DOHH2 (cell line): ENCODE measurements around the gene DENND1A.

ENCODE experiments used
- H3F3A ChIP-seq: fragments of 200-600 bp; sonication (generic), shearing (Covaris generic); 2 replicates; pipeline ENCODE4 v1.6.0; 2016; ENCODE audit warnings: antibody characterized with exemption, mild to moderate bottlenecking; ENCODE audit not compliant: control insufficient read depth, insufficient read depth
- H3K27ac ChIP-seq: fragments of 200-600 bp; sonication (generic); 2 replicates; pipeline ENCODE4 v1.5.1; 2014; ENCODE audit warnings: low read depth, mild to moderate bottlenecking, low read length, moderate library complexity
- H3K27me3 ChIP-seq: fragments of 200-600 bp; sonication (generic); 2 replicates; pipeline ENCODE4 v1.6.1; 2014; ENCODE audit warnings: mild to moderate bottlenecking, low read length, mixed read lengths; ENCODE audit not compliant: control insufficient read depth
- H3K36me3 ChIP-seq: fragments of 200-600 bp; sonication (generic); 2 replicates; pipeline ENCODE4 v1.6.1; 2014; ENCODE audit warnings: mild to moderate bottlenecking, low read length, moderate library complexity, mixed read lengths; ENCODE audit not compliant: control insufficient read depth
- H3K4me1 ChIP-seq: fragments of 200-600 bp; sonication (generic); 2 replicates; pipeline ENCODE4 v1.6.1; 2014; ENCODE audit warnings: mild to moderate bottlenecking, low read length, mixed read lengths; ENCODE audit not compliant: control insufficient read depth
- H3K4me2 ChIP-seq: fragments of 200-600 bp; sonication (generic); 2 replicates; pipeline ENCODE4 v1.6.0; 2014; ENCODE audit warnings: mild to moderate bottlenecking, low read length, moderate library complexity
- H3K4me3 ChIP-seq: fragments of 200-600 bp; sonication (generic); 2 replicates; pipeline ENCODE4 v1.5.1; 2014; ENCODE audit warnings: mild to moderate bottlenecking, low read length, mixed read lengths
- H3K79me2 ChIP-seq: fragments of 200-600 bp; sonication (generic); 2 replicates; pipeline ENCODE4 v1.6.1; 2014; ENCODE audit warnings: mild to moderate bottlenecking, low read length, mixed read lengths; ENCODE audit not compliant: control insufficient read depth
- H3K9me2 ChIP-seq: fragments of 200-600 bp; sonication (generic); replicated peaks from 2 replicates; pipeline ENCODE4 v1.6.1; 2014; ENCODE audit warnings: mild to moderate bottlenecking, low read length, mixed read lengths; ENCODE audit not compliant: control insufficient read depth
- H3K9me3 ChIP-seq: fragments of 200-600 bp; sonication (generic); 2 replicates; pipeline ENCODE4 v1.6.1; 2014; ENCODE audit warnings: antibody characterized with exemption, low read length, mixed read lengths; ENCODE audit not compliant: control insufficient read depth, insufficient read depth
- H4K20me1 ChIP-seq: fragments of 200-600 bp; sonication (generic); 2 replicates; pipeline ENCODE4 v1.6.0; 2014; ENCODE audit warnings: low read depth, mild to moderate bottlenecking, antibody characterized with exemption, low read length, moderate library complexity; ENCODE audit not compliant: control insufficient read depth, insufficient read depth
- EZH2phosphoT487 ChIP-seq: fragments of 200-600 bp; sonication (generic); IDR thresholded peaks from 2 replicates; pipeline ENCODE4 v1.6.1; 2017; ENCODE audit warnings: borderline replicate concordance, mild to moderate bottlenecking, antibody characterized with exemption, low read length, moderate library complexity, mixed read lengths
- TF ChIP-seq, protein P1 (sequence below): fragments of 200-600 bp; sonication (generic); IDR thresholded peaks from one replicate; pipeline ENCODE4 v1.5.1; 2014; ENCODE audit warnings: antibody characterized with exemption, mild to moderate bottlenecking, low read depth, low read length; ENCODE audit not compliant: poor library complexity, severe bottlenecking

Gene DENND1A

DNA sequence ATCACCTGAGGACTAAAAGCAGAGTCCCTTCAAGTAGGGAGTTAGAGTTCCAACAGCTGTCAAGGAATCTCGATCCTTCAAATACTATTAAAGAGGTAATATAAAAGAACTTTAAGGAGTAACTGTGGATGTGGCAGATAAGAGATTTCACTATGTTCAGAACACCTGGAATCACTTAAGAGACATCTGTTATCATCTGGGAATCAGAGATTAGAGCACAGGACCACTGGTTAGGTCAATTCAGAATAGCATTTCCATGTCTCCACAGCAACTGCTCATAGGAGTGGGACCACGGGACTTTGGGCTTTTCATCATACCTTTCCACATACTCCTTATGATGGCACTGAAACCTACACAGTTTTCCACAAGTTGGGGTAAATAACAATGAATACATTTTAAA lies 216.6 kb downstream of the DENND1A start:
- TF ChIP-seq EZH2phosphoT487: no peak
- TF ChIP-seq, protein P1, sequence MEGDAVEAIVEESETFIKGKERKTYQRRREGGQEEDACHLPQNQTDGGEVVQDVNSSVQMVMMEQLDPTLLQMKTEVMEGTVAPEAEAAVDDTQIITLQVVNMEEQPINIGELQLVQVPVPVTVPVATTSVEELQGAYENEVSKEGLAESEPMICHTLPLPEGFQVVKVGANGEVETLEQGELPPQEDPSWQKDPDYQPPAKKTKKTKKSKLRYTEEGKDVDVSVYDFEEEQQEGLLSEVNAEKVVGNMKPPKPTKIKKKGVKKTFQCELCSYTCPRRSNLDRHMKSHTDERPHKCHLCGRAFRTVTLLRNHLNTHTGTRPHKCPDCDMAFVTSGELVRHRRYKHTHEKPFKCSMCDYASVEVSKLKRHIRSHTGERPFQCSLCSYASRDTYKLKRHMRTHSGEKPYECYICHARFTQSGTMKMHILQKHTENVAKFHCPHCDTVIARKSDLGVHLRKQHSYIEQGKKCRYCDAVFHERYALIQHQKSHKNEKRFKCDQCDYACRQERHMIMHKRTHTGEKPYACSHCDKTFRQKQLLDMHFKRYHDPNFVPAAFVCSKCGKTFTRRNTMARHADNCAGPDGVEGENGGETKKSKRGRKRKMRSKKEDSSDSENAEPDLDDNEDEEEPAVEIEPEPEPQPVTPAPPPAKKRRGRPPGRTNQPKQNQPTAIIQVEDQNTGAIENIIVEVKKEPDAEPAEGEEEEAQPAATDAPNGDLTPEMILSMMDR: no peak
- Histone ChIP-seq H3K36me3 (no peaks in the 10 kb centered on the region), H4K20me1 (no peaks in the 10 kb centered on the region), H3K4me1 (peaks cover 3% of the 10 kb centered on the region; the same call in 1 of the 2 replicates), H3F3A (no peaks in the 10 kb centered on the region), H3K9me2 (no peaks in the 10 kb centered on the region), H3K4me2 (no peak overlapping the region), H3K9me3 (no peaks in the 10 kb centered on the region), H3K79me2 (no peaks in the 10 kb centered on the region), H3K27ac (no peak overlapping the region), H3K4me3 (no peak overlapping the region), H3K27me3 (no peaks in the 10 kb centered on the region)

DNA sequence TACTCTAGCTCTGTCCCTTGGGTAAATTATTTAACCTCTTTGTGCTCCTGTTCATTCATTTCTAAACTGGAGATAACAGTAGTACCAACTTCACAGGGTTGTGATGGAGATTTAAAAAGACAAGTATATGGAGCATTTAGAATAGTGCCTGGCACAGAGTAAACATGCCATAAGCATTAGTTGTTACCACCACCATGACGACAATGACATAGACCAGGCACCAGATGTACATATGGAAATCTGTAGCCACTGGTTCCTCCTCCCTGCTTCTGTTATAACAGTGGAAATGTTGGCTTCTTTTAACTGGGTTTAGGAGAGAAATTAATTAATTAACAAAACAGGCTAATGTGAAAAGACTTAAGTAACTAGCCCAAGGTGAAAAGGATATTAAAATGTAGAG lies 217.5 kb downstream of the DENND1A start:
- H3K36me3 ChIP-seq: no peaks in the 10 kb centered on the region
- no peaks in the 10 kb centered on the region for H4K20me1 ChIP-seq
- H3K79me2 ChIP-seq: no peaks in the 10 kb centered on the region
- H3K9me2 ChIP-seq: no peaks in the 10 kb centered on the region
- no peak overlapping the region for H3K27ac ChIP-seq
- TF ChIP-seq EZH2phosphoT487: no peak
- H3K4me2 ChIP-seq: no peak overlapping the region
- H3K27me3 ChIP-seq: no peaks in the 10 kb centered on the region
- no peaks in the 10 kb centered on the region for H3F3A ChIP-seq
- H3K9me3 ChIP-seq: no peaks in the 10 kb centered on the region
- peaks cover 3% of the 10 kb centered on the region; the same call in 1 of the 2 replicates for H3K4me1 ChIP-seq
- H3K4me3 ChIP-seq: no peak overlapping the region

DNA sequence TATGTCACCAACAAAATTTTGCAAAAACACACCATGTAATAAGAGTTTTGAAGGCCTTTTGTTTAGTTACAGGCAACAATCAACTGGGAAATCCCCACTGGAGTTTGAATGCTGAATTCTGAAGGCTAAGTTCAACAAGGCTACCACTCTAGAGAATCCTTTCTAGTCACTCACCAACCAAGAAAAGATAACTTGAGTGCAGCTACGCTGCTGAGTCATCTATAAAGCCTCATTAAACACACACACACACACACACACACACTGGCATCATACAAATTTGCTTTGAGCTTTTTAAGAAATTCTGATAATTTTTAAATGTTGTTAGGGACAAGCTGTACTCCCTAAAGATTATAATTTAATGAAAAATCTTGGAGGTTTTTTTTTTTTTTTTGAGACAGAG lies 219.6 kb downstream of the DENND1A start:
- no peak for TF ChIP-seq EZH2phosphoT487
- TF ChIP-seq, protein P1: no peak
- Histone ChIP-seq H3K9me3 (no peaks in the 10 kb centered on the region), H3K4me2 (no peak overlapping the region)

DNA sequence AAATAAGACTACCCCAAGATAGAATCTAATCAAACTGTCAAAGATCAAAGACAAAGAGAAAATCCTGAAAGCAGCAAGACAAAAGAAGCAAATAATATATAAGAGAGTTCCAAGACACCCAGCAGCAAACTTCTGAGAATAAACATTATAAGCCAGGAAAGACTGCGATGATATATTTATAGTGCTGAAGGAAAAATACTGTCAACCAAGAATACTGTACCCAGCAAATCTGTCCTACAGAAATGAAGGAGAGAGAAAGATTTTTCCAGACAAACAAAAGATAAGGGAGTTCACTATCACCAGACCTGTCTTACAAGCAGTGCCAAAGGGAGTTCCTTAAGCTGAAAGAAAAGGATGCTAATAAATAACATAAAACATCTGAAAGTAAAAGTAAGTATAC lies 227.4 kb downstream of the DENND1A start:
- Histone ChIP-seq H3K9me2 (no peaks in the 10 kb centered on the region), H4K20me1 (no peaks in the 10 kb centered on the region), H3F3A (no peaks in the 10 kb centered on the region), H3K36me3 (peaks cover 10% of the 10 kb centered on the region), H3K4me3 (no peak overlapping the region), H3K4me1 (peaks cover 34% of the 10 kb centered on the region), H3K79me2 (no peaks in the 10 kb centered on the region), H3K27ac (no peak overlapping the region), H3K27me3 (no peaks in the 10 kb centered on the region), H3K4me2 (no peak overlapping the region), H3K9me3 (peaks cover 4% of the 10 kb centered on the region; the same call in 1 of the 2 replicates)
- TF ChIP-seq, protein P1: no peak
- no peak for TF ChIP-seq EZH2phosphoT487

More for the DNA sequence above, 219.6 kb downstream of the DENND1A start:
- H3K9me2 ChIP-seq: no peaks in the 10 kb centered on the region
- H3F3A ChIP-seq: no peaks in the 10 kb centered on the region
- H3K27me3 ChIP-seq: no peaks in the 10 kb centered on the region
- H3K36me3 ChIP-seq: no peaks in the 10 kb centered on the region
- H3K79me2 ChIP-seq: no peaks in the 10 kb centered on the region
- H3K27ac ChIP-seq: no peak overlapping the region
- no peak overlapping the region for H3K4me3 ChIP-seq
- H3K4me1 ChIP-seq: no peaks in the 10 kb centered on the region
- H4K20me1 ChIP-seq: no peaks in the 10 kb centered on the region
